ENCODE measurements around the gene COL28A1. TPM values are rescaled to one million over a fixed set of nuclear protein-coding genes. Genes with fewer than 3 reads are reported as not detected.

COL28A1 gene
- total RNA-seq, 1 donor from 2014 or later, result 1.1 TPM

GRCh38 chr7:7516662-7517061 lies 19.0 kb downstream of the COL28A1 start:
- no peak for DNase-seq (ENCODE audit: extremely low spot score, unreplicated experiment)
- H3K27me3 Mint-ChIP-seq (ENCODE audit: unreplicated experiment), result no peaks in the 10 kb centered on the region
- H3K4me1 Mint-ChIP-seq (ENCODE audit: unreplicated experiment), result peaks cover 8% of the 10 kb centered on the region
- no peak overlapping the region for H3K27ac Mint-ChIP-seq (ENCODE audit: unreplicated experiment)
- H3K9me3 Mint-ChIP-seq (ENCODE audit: unreplicated experiment), result no peaks in the 10 kb centered on the region
- H3K4me3 Mint-ChIP-seq (ENCODE audit: unreplicated experiment), result no peak overlapping the region
- no peak for TF ChIP-seq CTCF (IDR thresholded peaks at IDR 0.05)
- no peaks in the 10 kb centered on the region for H3K36me3 Mint-ChIP-seq (ENCODE audit: unreplicated experiment)

GRCh38 chr7:7516156-7516555 lies 19.5 kb downstream of the COL28A1 start:
- Mint-ChIP-seq H3K36me3 (ENCODE audit: unreplicated experiment) (no peaks in the 10 kb centered on the region), H3K9me3 (ENCODE audit: unreplicated experiment) (no peaks in the 10 kb centered on the region), H3K27me3 (ENCODE audit: unreplicated experiment) (no peaks in the 10 kb centered on the region), H3K4me3 (ENCODE audit: unreplicated experiment) (no peak overlapping the region), H3K27ac (ENCODE audit: unreplicated experiment) (no peak overlapping the region), H3K4me1 (ENCODE audit: unreplicated experiment) (peaks cover 8% of the 10 kb centered on the region)
- no peak for DNase-seq (ENCODE audit: extremely low spot score, unreplicated experiment)
- TF ChIP-seq CTCF (IDR thresholded peaks at IDR 0.05), result no peak

GRCh38 chr7:7512861-7513597 lies 22.6 kb downstream of the COL28A1 start:
- TF ChIP-seq CTCF (IDR thresholded peaks at IDR 0.05), result no peak
- Mint-ChIP-seq H3K27me3 (ENCODE audit: unreplicated experiment) (no peaks in the 10 kb centered on the region), H3K4me1 (ENCODE audit: unreplicated experiment) (peaks cover 3% of the 10 kb centered on the region), H3K36me3 (ENCODE audit: unreplicated experiment) (no peaks in the 10 kb centered on the region), H3K9me3 (ENCODE audit: unreplicated experiment) (peaks cover 4% of the 10 kb centered on the region), H3K27ac (ENCODE audit: unreplicated experiment) (no peak overlapping the region), H3K4me3 (ENCODE audit: unreplicated experiment) (no peak overlapping the region)
- no peak for DNase-seq (ENCODE audit: extremely low spot score, unreplicated experiment)

GRCh38 chr7:7510794-7511193 lies 24.9 kb downstream of the COL28A1 start:
- H3K27me3 Mint-ChIP-seq (ENCODE audit: unreplicated experiment), result no peaks in the 10 kb centered on the region
- no peak overlapping the region for H3K27ac Mint-ChIP-seq (ENCODE audit: unreplicated experiment)
- peaks cover 5% of the 10 kb centered on the region for H3K4me1 Mint-ChIP-seq (ENCODE audit: unreplicated experiment)
- no peak for TF ChIP-seq CTCF (IDR thresholded peaks at IDR 0.05)
- DNase-seq (ENCODE audit: extremely low spot score, unreplicated experiment), result no peak
- H3K36me3 Mint-ChIP-seq (ENCODE audit: unreplicated experiment), result no peaks in the 10 kb centered on the region
- peaks cover 4% of the 10 kb centered on the region for H3K9me3 Mint-ChIP-seq (ENCODE audit: unreplicated experiment)
- H3K4me3 Mint-ChIP-seq (ENCODE audit: unreplicated experiment), result no peak overlapping the region

- DNase-seq (ENCODE audit: extremely low spot score, unreplicated experiment), result no peak
- Mint-ChIP-seq H3K9me3 (ENCODE audit: unreplicated experiment) (peaks cover 4% of the 10 kb centered on the region), H3K27ac (ENCODE audit: unreplicated experiment) (no peak overlapping the region), H3K4me1 (ENCODE audit: unreplicated experiment) (peaks cover 7% of the 10 kb centered on the region), H3K4me3 (ENCODE audit: unreplicated experiment) (no peak overlapping the region), H3K27me3 (ENCODE audit: unreplicated experiment) (no peaks in the 10 kb centered on the region), H3K36me3 (ENCODE audit: unreplicated experiment) (no peaks in the 10 kb centered on the region)
- TF ChIP-seq CTCF (IDR thresholded peaks at IDR 0.05), result no peak
These were observed 29.8 kb downstream of the COL28A1 start for GRCh38 chr7:7505915-7506314.
